GM12878 (cell line): ENCODE measurements around the gene ITGB8. TPM values are rescaled to one million over a fixed set of nuclear protein-coding genes. Genes with fewer than 3 reads are reported as not detected.
A peak's percentile ranks its signal among the peaks of the same experiment; 100 is the strongest.

Experiments
- ATAC-seq: fragments of 200-7000 bp; cut with Tn5 transposase; 3 replicates; pipeline ENCODE4 v1.9.1; 2020; ENCODE audit warnings: mild to moderate bottlenecking, moderate library complexity
- BruUV-seq: library from RNA; stranded (reverse); fragments of 400-500 nt; replicated peaks from 2 replicates; lab custom pipeline; 2021; lab: Mats Ljungman, UMichigan
- CTCF ChIA-PET: fragments of 300-600 bp; sonication (Branson Sonifier 250); formaldehyde crosslinking; extraction: SDS; loops from one replicate; lab custom pipeline; 2021; ENCODE audit warnings: inconsistent platforms; lab: Yijun Ruan, JAX
- POLR2A ChIA-PET: fragments of 350-600 bp; formaldehyde crosslinking; extraction: SDS; loops from one replicate; lab custom pipeline; 2021; ENCODE audit warnings: inconsistent platforms; lab: Charles Lee
- RAD21 ChIA-PET: fragments of 300-600 bp; sonication (Branson Sonifier 250); formaldehyde crosslinking; loops from one replicate; lab custom pipeline; 2023; ENCODE audit warnings: antibody characterized with exemption; ENCODE audit not compliant: unreplicated experiment; lab: Charles Lee
- SMC1A ChIA-PET: fragments of 300-600 bp; sonication (Branson Sonifier 250); formaldehyde crosslinking; loops from one replicate; lab custom pipeline; 2023; ENCODE audit not compliant: unreplicated experiment, uncharacterized antibody; lab: Charles Lee
- DNase-seq: peaks from one replicate; pipeline ENCODE4 v3.0.0-alpha.2; 2011; ENCODE audit warnings: low read depth, low spot score
- FAIRE-seq: peaks from 3 replicates; lab custom pipeline; 2011; peaks lifted over from hg19 to GRCh38; lab: Jason Lieb, UNC
- H2AFZ ChIP-seq: 2 replicates; pipeline ENCODE4 v1.6.0; 2011; ENCODE audit warnings: low read depth, low read length, control low read depth; ENCODE audit not compliant: control insufficient read depth
- H3K27ac ChIP-seq: 2 replicates; pipeline ENCODE4 v1.5.1; 2011; ENCODE audit warnings: control low read depth; ENCODE audit not compliant: control insufficient read depth, insufficient read depth
- H3K27me3 ChIP-seq, 2 experiments: replicated peaks in 1 of 2; 2 replicates each; pipeline versions ENCODE4 v1.6.0 to v1.6.1; 2011; ENCODE audit warnings: low read length in 1 of 2; ENCODE audit not compliant: control insufficient read depth in 2 of 2, insufficient read depth in 2 of 2
- H3K36me3 ChIP-seq, 2 experiments: 2 replicates each; pipeline ENCODE4 v1.5.1; 2011; ENCODE audit warnings: low read length in 1 of 2; ENCODE audit not compliant: control insufficient read depth in 2 of 2, insufficient read depth in 2 of 2
- H3K4me1 ChIP-seq: 2 replicates; pipeline ENCODE4 v1.6.1; 2011; ENCODE audit warnings: mild to moderate bottlenecking, low read length, moderate library complexity, mixed read lengths; ENCODE audit not compliant: control insufficient read depth, insufficient read depth
- H3K4me2 ChIP-seq: 2 replicates; pipeline ENCODE4 v1.6.0; 2011; ENCODE audit warnings: control low read depth; ENCODE audit not compliant: control insufficient read depth, insufficient read depth
- H3K4me3 ChIP-seq: fragments of 200-600 bp; sonication (generic); 2 replicates; pipeline ENCODE4 v1.5.1; 2016
- H3K79me2 ChIP-seq: 2 replicates; pipeline ENCODE4 v1.6.0; 2011; ENCODE audit warnings: low read length; ENCODE audit not compliant: control insufficient read depth, insufficient read depth
- H3K9ac ChIP-seq: 2 replicates; pipeline ENCODE4 v1.8.0; 2011; ENCODE audit warnings: low read length, control low read depth, mixed read lengths; ENCODE audit not compliant: control insufficient read depth, insufficient read depth
- H3K9me3 ChIP-seq: replicated peaks from 3 replicates; pipeline ENCODE4 v1.5.1; 2011; ENCODE audit warnings: mild to moderate bottlenecking, low read length; ENCODE audit not compliant: control insufficient read depth, insufficient read depth
- H4K20me1 ChIP-seq: 2 replicates; pipeline ENCODE4 v1.6.0; 2011; ENCODE audit not compliant: control insufficient read depth, insufficient read depth
- HSF1 ChIP-seq: fragments of 150-350 bp; IDR thresholded peaks from 2 replicates; pipeline ENCODE4 v1.6.1; 2014; ENCODE audit warnings: mild to moderate bottlenecking, low read depth, low read length
- IRF4 ChIP-seq: IDR thresholded peaks from 2 replicates; pipeline ENCODE4 v1.6.1; 2011; ENCODE audit warnings: low read depth, low read length
- MAX ChIP-seq: IDR thresholded peaks from 2 replicates; pipeline ENCODE4 v1.6.1; 2012; ENCODE audit warnings: low read depth, low read length, improper control_type of control experiment
- MEF2B ChIP-seq: fragments of 450-650 bp; IDR thresholded peaks from 2 replicates; pipeline ENCODE4 v1.6.1; 2018; ENCODE audit warnings: mild to moderate bottlenecking, moderate library complexity; ENCODE audit not compliant: partially characterized antibody, poor library complexity, severe bottlenecking
- MTA3 ChIP-seq: IDR thresholded peaks from 2 replicates; pipeline ENCODE4 v1.6.1; 2012; ENCODE audit warnings: low read length, inconsistent platforms, borderline replicate concordance
- NBN ChIP-seq: fragments of 450-650 bp; IDR thresholded peaks from 2 replicates; pipeline ENCODE4 v1.6.1; 2016
- NFXL1 ChIP-seq: fragments of 450-650 bp; IDR thresholded peaks from 2 replicates; pipeline ENCODE4 v1.6.1; 2017; ENCODE audit warnings: antibody characterized with exemption, mild to moderate bottlenecking, borderline replicate concordance
- PML ChIP-seq: IDR thresholded peaks from 2 replicates; pipeline ENCODE4 v1.6.1; 2012; ENCODE audit warnings: low read length, inconsistent platforms
- POLR2AphosphoS5 ChIP-seq: IDR thresholded peaks from 2 replicates; pipeline ENCODE4 v1.6.1; 2011; ENCODE audit warnings: mild to moderate bottlenecking, low read length, inconsistent platforms
- RAD51 ChIP-seq: fragments of 450-650 bp; IDR thresholded peaks from 2 replicates; pipeline ENCODE4 v1.6.1; 2016; ENCODE audit warnings: moderate library complexity, mild to moderate bottlenecking, inconsistent platforms
- RELA ChIP-seq: fragments of 450-650 bp; IDR thresholded peaks from 2 replicates; pipeline ENCODE4 v1.8.0; 2014; ENCODE audit warnings: borderline replicate concordance; ENCODE audit not compliant: partially characterized antibody
- TBL1XR1 ChIP-seq: IDR thresholded peaks from 2 replicates; pipeline ENCODE4 v1.6.1; 2012; ENCODE audit warnings: low read depth, low read length, improper control_type of control experiment
- TCF7 ChIP-seq: IDR thresholded peaks from 2 replicates; pipeline ENCODE4 v1.6.1; 2014; ENCODE audit warnings: antibody characterized with exemption, borderline replicate concordance
- YY1 ChIP-seq: IDR thresholded peaks from 2 replicates; pipeline ENCODE4 v1.6.1; 2011; ENCODE audit warnings: low read depth, mild to moderate bottlenecking, low read length
- ZNF384 ChIP-seq: IDR thresholded peaks from 2 replicates; pipeline ENCODE4 v1.6.1; 2012; ENCODE audit warnings: low read depth, mild to moderate bottlenecking, low read length, improper control_type of control experiment, borderline replicate concordance
- WGBS: methylation state at CpG from one replicate; pipeline ENCODE4 v1.1.6; 2016; ENCODE audit warnings: low lambda C conversion rate; ENCODE audit not compliant: insufficient replicate concordance, insufficient coverage; ENCODE audit errors: missing lambda C conversion rate; 5-methylcytosine and 5-hydroxymethylcytosine counted together
- in situ Hi-C: fragments of 300-500 bp; cut with MboI; formaldehyde crosslinking; loops from 9 replicates; pipeline ENCODE4 v1.14.3; 2018; ENCODE audit warnings: mixed read lengths
- intact Hi-C: fragments of 100-400 bp; cut with micrococcal nuclease; formaldehyde crosslinking; loops from one replicate; pipeline ENCODE4 v1.14.2; 2022; ENCODE audit not compliant: unreplicated experiment
- polyA plus RNA-seq, 11 experiments: library from polyadenylated mRNA; depleted of rRNA in 4 of 11; unstranded in 6 of 11; stranded (reverse) in 5 of 11; fragments of >200 nt; fragmentation: Nextera tagmentation in 4 of 11; fragmentation: Illumina TruSeq in 1 of 11; extraction: Ambion mirVana in 4 of 11; extraction: Trizol in 1 of 11; gene quantifications; 1 replicate in 1 of 11; 2 replicates in 10 of 11; pipeline versions ENCODE4 v1.2.1 to v1.2.3, GENCODE V29; 2011 to 2016; ENCODE audit warnings: inconsistent platforms in 2 of 11, missing spikeins in 2 of 11, low read depth in 1 of 11
- total RNA-seq, 4 experiments: library from RNA; depleted of rRNA in 3 of 4; stranded (reverse); fragments of >200 nt in 3 of 4; fragmentation: Illumina TruSeq in 1 of 4; extraction: Trizol in 1 of 4; gene quantifications; 2 replicates each; pipeline versions ENCODE4 v1.2.1 to v1.2.3, GENCODE V29; 2013 to 2021
- TF ChIP-seq, protein P1 (sequence below): fragments of 450-650 bp; formaldehyde crosslinking; IDR thresholded peaks from 2 replicates; pipeline ENCODE4 v1.4.0; 2020; ENCODE audit warnings: mild to moderate bottlenecking, moderate library complexity
- TF ChIP-seq, protein P2 (sequence below): fragments of 450-650 bp; IDR thresholded peaks from 2 replicates; pipeline ENCODE4 v1.6.1; 2017; ENCODE audit warnings: borderline replicate concordance

The ITGB8 gene
- total and polyA plus RNA-seq, 10 of the 15 experiments (the other 5 are each of a cell fraction or from before 2014, with no cell fraction given), result 0.37 to 26.2 (median 1.5) TPM

GRCh38 chr7:20394284-20394683, 63.6 kb downstream of the ITGB8 start (continued):
- TF ChIP-seq NFXL1, result no peak
- TF ChIP-seq MTA3, result no peak
- TF ChIP-seq RAD51, result no peak
- TF ChIP-seq MEF2B, result no peak
- TF ChIP-seq NBN, result no peak
- no peak for TF ChIP-seq ZNF384

DNA sequence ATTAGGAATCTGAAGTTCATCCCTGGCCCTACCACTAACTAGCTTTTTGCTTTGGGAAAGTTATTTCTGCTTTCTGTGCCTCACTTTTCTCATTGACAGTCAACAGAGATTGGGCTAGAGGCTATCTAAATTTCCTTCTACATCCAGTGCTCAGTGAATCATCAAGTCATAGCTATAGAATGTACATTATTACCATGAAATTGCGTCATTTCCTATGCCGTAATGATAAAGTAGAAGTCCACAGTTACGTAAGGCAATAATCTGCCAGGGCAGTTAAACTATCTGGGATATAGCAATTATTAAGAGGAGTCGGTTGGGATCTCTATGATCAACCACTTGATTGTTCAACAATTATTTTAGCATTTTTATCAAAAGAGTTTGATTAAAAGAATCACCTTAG, 64.4 kb downstream of the ITGB8 start:
- ChIA-PET SMC1A (no interaction called here), CTCF (no interaction called here)
- TF ChIP-seq YY1, result no peak
- TF ChIP-seq, protein P1, sequence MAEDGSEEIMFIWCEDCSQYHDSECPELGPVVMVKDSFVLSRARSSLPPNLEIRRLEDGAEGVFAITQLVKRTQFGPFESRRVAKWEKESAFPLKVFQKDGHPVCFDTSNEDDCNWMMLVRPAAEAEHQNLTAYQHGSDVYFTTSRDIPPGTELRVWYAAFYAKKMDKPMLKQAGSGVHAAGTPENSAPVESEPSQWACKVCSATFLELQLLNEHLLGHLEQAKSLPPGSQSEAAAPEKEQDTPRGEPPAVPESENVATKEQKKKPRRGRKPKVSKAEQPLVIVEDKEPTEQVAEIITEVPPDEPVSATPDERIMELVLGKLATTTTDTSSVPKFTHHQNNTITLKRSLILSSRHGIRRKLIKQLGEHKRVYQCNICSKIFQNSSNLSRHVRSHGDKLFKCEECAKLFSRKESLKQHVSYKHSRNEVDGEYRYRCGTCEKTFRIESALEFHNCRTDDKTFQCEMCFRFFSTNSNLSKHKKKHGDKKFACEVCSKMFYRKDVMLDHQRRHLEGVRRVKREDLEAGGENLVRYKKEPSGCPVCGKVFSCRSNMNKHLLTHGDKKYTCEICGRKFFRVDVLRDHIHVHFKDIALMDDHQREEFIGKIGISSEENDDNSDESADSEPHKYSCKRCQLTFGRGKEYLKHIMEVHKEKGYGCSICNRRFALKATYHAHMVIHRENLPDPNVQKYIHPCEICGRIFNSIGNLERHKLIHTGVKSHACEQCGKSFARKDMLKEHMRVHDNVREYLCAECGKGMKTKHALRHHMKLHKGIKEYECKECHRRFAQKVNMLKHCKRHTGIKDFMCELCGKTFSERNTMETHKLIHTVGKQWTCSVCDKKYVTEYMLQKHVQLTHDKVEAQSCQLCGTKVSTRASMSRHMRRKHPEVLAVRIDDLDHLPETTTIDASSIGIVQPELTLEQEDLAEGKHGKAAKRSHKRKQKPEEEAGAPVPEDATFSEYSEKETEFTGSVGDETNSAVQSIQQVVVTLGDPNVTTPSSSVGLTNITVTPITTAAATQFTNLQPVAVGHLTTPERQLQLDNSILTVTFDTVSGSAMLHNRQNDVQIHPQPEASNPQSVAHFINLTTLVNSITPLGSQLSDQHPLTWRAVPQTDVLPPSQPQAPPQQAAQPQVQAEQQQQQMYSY (CRISPR knock-in tag), result no peak
- TF ChIP-seq PML, result no peak
- no peak for TF ChIP-seq POLR2AphosphoS5
- no peak for TF ChIP-seq IRF4
- no peak for TF ChIP-seq TBL1XR1
- no peak for TF ChIP-seq TCF7
- TF ChIP-seq RELA, result no peak
- TF ChIP-seq, protein P2, sequence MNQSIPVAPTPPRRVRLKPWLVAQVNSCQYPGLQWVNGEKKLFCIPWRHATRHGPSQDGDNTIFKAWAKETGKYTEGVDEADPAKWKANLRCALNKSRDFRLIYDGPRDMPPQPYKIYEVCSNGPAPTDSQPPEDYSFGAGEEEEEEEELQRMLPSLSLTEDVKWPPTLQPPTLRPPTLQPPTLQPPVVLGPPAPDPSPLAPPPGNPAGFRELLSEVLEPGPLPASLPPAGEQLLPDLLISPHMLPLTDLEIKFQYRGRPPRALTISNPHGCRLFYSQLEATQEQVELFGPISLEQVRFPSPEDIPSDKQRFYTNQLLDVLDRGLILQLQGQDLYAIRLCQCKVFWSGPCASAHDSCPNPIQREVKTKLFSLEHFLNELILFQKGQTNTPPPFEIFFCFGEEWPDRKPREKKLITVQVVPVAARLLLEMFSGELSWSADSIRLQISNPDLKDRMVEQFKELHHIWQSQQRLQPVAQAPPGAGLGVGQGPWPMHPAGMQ, result no peak
- no peak for TF ChIP-seq MAX
- TF ChIP-seq HSF1, result no peak

More for the DNA sequence above, 64.4 kb downstream of the ITGB8 start:
- Histone ChIP-seq H3K9ac (no peak overlapping the region), H3K4me2 (no peak overlapping the region), H3K4me1 (no peaks in the 10 kb centered on the region), H3K27me3 (no peaks in the 10 kb centered on the region), H3K79me2 (no peaks in the 10 kb centered on the region), H3K4me3 (no peak overlapping the region), H3K36me3 (peaks cover 0 to 1% of the 10 kb centered on the region in 2 experiments; a peak in 2 of 4 replicates), H4K20me1 (no peaks in the 10 kb centered on the region), H3K27ac (no peak overlapping the region), H3K9me3 (no peaks in the 10 kb centered on the region), H2AFZ (no peak overlapping the region)
- DNase-seq, result no peak
- intact Hi-C loops, result no loop called here
- POLR2A ChIA-PET, result no interaction called here
- FAIRE-seq, result no peak
- in situ Hi-C loops, result no loop called here
- WGBS, result 65% methylated on average over 4 of the region's 4 CpGs
- RAD21 ChIA-PET, result no interaction called here
- TSS peak; percentile 91 for BruUV-seq
- ATAC-seq, result no peak
